ENCODE measurements around the gene MANSC1.
"Not testable (repeated sequence)": the region's sequence is repeated elsewhere in the genome, so short reads cannot be mapped to it uniquely, and the experiment has no call there.

Gene MANSC1

GRCh38 chr12:12364787-12365445 is 14.9 kb upstream of the MANSC1 start:
- no peak for DNase-seq

- no peak for DNase-seq
Observed at GRCh38 chr12:12358528-12358927, 8.5 kb upstream of the MANSC1 start.

- no peak for DNase-seq
Observed at GRCh38 chr12:12357719-12358461, 7.8 kb upstream of the MANSC1 start.

DNA sequence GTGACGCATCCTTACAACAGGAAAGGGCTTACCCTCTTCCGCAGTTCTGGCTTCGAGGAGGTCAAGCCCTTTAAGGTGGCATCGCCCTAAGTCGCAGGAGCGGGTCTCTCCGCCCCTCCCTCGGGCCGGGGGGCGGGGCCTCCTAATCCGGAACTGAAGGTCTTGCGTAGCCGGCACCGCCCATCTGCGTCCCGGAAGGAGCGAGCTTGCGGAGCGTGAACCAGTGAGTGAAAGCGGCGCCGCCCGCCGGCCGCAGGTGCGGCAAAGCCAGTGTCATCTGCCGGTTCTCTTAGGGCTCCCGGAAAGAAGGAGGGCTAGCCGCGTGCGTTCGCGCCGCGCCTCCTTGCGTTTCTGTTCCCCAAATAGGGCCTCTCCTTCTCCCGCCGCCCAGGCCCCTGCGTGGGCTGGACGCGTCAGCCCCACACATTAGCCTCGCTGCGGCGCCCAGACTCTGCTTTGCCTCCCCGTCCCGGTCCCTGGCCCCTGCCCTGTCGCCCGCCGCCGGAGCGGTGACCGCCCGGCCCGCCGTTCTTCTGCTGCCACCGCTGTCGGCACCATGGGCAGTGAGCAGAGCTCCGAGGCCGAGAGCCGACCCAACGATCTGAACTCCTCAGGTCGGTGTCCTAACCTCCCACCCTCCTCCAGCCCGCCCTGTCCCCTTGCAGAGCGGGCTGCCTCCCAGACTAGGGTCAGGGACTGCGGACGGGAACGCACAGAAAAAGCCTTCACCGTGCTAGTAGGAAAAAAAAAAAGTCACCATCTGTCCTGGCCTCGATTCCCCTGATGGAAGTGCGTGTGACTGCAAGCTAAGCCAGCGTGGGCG is 7.1 kb upstream of the MANSC1 start, which contains the start of gene BORCS5:
TSS of gene BORCS5 (plus strand) at position 183 of the 823 bp plus-strand sequence. CDS start at position 557, 374 bp downstream.
- DNase-seq = peak; percentile 90

GRCh38 chr12:12356467-12356895 is 6.4 kb upstream of the MANSC1 start:
- DNase-seq = no peak

- no peak for DNase-seq
Observed at GRCh38 chr12:12353807-12354206, 3.8 kb upstream of the MANSC1 start.

DNA sequence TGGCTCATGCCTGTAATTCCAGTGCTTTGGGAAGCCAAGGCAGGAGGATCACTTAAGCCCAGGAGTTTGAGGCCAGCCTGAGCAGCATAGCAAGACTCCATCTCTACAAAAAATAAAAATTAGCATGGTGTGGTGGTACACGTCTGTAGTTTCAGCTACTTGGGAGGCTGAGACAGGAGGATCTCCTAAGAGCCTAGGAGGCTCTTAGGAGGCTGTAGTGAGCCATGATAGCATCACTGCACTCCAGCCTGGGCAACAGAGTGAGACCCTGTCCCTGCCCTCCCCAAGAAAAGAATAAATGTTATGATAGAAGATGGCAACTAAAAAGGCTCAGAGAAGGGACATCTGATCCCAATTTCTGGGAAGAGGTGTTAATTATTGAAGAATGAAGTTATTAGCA is 3.2 kb upstream of the MANSC1 start:
- no peak for DNase-seq

- not testable (repeated sequence) for DNase-seq
Observed at GRCh38 chr12:12351468-12352185, 1.6 kb upstream of the MANSC1 start.

GRCh38 chr12:12350868-12351463 is 924 bp upstream of the MANSC1 start:
- DNase-seq = no peak

- DNase-seq = peak; percentile 32
Observed at GRCh38 chr12:12338527-12339168, 11.4 kb downstream of the MANSC1 start.

DNA sequence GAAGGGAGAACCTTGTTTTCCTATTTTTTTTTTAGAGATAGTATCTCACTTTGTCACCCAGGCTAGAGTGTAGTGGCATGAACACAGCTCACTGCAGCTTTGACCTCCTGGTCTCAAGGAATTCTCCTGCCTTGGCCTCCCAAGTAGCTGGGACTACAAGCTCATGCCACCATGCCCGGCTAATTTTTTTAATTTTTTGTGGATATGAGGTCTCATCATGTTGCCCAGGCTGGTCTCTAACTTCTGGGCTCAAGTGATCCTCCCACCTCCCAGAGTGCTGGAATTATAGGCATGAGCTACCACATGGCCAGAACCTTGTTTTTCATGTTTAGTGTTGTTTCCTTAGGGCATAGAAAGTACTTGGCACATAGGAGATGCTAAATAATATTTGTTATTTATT is 13.5 kb downstream of the MANSC1 start:
- DNase-seq = no peak

DNA sequence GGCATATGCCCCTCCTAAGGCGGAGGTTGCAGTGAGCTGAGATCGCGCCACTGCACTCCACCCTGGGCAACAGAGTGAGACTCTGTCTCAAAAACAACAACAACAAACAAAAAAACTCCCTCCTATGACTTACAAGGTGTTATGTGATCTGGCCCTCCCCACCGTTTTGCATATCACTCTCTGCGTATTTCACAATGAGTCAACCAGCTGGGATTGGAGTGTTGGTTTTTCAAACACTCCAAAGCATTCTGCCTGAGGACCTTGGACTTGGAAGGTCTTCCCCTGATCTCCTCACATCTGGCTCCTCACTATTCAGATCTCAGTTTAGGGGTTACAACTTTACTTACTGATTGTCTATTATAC is 14.0 kb downstream of the MANSC1 start:
- peak; percentile 83 for DNase-seq

GRCh38 chr12:12334367-12335040 is 15.5 kb downstream of the MANSC1 start:
- peak; percentile 20 for DNase-seq

GRCh38 chr12:12333407-12334366 is 16.4 kb downstream of the MANSC1 start:
- DNase-seq = peak; percentile 84

DNA sequence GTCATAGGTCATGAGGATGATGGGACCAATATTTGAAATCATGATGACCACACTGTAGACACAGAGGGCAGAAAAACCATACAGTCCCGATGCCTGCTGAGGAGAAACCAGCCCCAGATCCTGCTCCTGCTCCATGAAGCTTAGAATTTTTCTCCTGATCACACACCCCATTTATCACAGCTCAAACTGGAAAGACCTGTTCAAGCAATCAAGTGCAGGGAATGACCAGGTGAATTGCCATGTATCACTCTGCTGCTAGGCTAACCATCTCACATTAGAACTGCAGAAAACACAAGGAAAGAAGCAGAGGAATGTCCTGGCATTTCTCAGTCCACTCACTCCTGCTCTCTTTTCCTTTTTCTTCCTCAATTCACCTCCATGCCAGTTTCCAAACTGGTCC is 18.1 kb downstream of the MANSC1 start:
- no peak for DNase-seq

- DNase-seq = peak; percentile 42
Observed at GRCh38 chr12:12331244-12331771, 18.7 kb downstream of the MANSC1 start.

- DNase-seq = peak; percentile 30
Observed at GRCh38 chr12:12327802-12328201, 22.2 kb downstream of the MANSC1 start.

DNA sequence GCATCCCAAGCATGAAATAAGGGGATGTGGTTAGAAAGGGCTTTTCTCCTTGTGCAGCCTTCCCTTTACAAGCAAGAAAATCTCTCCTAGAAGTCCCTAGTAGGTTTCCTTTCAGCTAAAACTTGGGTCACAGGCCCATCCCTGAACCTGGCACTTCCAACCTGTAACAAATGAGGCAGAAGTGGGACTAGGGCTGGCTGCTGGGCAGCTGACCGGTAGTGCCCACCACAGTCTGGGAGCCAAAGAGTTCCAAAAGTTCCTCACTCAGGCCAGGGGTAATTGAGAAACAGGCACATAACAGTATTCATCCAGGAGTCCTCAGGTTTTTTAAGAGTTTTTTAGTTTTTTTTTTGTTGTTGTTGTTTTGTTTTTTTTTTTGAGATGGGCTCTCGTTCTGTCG is 23.8 kb downstream of the MANSC1 start:
- no peak for DNase-seq

DNA sequence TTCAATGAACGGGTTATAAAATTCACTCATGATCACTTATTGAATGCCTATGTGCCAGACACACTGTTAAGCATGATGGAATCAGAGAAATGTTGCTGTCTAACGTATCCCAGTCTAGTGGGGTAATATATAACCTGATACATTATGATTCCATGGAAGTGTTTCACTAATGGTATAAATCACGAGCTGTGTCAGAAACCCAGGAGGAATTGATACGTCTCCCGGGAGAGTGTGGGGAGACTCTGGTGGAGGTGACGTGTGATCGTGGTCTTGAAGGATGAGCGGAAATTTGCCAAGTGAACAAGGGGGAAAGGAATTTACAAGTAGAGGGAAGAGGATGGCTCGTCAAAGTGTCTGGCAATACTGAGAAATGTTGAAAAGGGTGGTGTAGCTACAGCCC is 26.5 kb downstream of the MANSC1 start:
- no peak for DNase-seq

- DNase-seq = no peak
Observed at GRCh38 chr12:12323118-12323517, 26.9 kb downstream of the MANSC1 start.

Data from NCI-H226 (cell line).